Stimulated activated CD4-positive, alpha-beta T cell treated with anti-CD3 and anti-CD28 coated beads, Interleukin-2, amount 100 ng/mL, for 24 hours (primary cell): ENCODE measurements around the gene STAM.
"Not testable (repeated sequence)": the region's sequence is repeated elsewhere in the genome, so short reads cannot be mapped to it uniquely, and the experiment has no call there.

Source experiments
- DNase-seq, 2 donors: peaks; one replicate each; pipeline ENCODE4 v3.0.0-alpha.2; 2020

The STAM gene

GRCh38 chr10:17643755-17644484 is at the start of gene STAM:
Gene STAM (plus strand): TSS chr10:17644151. CDS start chr10:17644340, 189 bp downstream.
- peak; percentile 93 to 94 for DNase-seq

- no peak for DNase-seq
Observed at GRCh38 chr10:17597386-17597785, 46.6 kb upstream of the STAM start.

- no peak for DNase-seq
Observed at GRCh38 chr10:17599089-17599488, 44.9 kb upstream of the STAM start.

GRCh38 chr10:17605936-17606335 is 38.0 kb upstream of the STAM start:
- no peak for DNase-seq

DNA sequence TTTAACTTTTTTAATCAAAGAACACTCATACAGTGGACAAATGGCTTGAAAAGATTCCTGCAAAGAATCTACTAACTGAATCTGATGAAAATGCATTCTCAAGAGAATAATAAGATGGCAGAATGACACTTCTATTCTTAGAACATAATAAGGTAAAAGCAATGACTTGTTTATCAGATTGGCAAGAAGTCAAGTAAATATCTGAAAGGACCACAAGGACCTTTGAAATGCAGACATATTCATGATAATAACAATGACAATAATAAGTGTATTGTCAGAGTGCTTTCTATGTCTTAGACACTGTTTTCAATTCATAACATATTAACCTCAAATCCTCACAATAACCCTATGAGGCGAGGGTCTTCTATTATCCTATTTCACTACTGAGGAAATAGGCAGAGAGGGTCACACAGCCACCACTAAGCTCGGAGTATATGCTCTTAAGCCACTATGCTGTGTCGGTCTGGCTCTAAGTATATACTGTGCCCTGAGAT is 37.4 kb upstream of the STAM start:
- DNase-seq: no peak

DNA sequence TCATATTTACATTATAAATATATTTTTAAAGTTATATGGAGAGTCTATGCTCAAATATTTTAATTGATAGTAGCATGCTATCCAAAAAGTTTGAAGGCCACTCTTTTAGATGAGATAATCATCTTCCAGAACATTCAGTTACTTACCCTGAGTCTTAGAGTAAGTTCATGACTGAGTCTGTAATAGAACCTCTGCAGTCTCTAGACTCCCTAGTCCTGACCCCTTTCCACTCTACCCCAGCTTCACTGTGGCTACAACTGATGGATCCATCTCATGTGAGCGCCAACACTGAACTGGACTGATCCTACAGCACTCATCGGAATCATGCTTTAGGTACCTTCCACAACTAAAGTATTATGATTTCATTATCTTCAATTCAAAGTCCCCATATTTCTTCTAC is 36.9 kb upstream of the STAM start:
- DNase-seq: no peak

DNA sequence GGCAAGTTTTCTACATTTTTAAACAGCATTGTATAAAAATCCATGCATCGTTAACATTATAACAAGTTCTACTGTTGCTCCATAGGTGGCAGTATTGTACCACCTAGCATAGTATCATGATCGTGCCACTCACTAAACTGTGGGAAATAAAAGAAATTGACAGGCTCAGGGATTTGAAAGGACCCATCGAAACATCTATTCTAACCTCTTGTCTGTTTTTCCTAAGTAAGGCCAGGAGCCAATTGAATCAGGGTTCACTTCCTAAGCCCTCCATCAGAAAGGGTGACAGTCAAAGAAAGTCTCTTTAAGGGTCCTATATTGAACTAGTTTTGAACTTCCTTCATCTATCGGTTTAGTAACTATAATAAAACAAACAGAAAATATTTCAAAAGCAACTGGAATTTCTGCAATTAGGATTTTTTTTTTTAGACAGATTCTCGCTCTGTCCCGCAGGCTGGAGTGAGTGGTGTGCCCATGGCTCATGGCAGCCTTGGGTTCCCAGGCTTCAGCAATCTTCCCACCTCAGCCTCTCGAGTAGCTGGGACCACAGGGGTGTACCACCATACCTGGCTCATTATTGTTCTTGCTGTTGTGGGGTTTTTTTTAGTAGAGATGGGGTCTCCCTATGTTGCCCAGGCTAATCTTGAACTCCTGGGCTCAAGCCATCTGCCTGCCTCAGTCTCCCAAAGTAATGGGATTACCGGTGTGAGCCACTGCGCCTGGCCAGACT is 36.2 kb upstream of the STAM start:
- DNase-seq: no peak

DNA sequence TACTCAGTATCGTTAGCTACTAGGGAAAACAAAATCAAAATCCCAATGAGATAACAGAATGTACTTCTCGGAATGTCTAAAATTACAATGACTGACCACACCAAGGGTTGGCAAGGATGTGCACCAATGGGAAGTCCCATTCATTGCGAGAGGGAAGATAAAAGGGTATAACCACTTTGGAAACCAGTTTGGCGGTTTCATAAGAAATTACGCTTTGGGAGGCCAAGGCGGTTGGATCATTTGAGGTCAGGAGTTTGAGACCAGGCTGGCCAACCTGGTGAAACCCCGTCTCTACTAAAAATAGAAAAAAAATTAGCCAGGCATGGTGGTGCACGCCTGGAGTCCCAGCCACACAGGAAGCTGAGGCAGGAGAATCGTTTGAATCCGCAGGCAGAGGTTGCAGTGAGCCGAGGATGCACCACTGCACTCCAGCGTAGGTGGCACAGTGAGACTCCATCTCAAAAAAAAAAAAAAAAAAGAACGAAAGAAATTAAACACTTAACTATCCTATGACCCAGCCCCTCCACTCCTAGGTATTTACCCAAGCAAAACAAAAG is 34.4 kb upstream of the STAM start:
- no peak for DNase-seq

GRCh38 chr10:17616403-17617030 is 27.4 kb upstream of the STAM start:
- peak; percentile 27 to 49 for DNase-seq

DNA sequence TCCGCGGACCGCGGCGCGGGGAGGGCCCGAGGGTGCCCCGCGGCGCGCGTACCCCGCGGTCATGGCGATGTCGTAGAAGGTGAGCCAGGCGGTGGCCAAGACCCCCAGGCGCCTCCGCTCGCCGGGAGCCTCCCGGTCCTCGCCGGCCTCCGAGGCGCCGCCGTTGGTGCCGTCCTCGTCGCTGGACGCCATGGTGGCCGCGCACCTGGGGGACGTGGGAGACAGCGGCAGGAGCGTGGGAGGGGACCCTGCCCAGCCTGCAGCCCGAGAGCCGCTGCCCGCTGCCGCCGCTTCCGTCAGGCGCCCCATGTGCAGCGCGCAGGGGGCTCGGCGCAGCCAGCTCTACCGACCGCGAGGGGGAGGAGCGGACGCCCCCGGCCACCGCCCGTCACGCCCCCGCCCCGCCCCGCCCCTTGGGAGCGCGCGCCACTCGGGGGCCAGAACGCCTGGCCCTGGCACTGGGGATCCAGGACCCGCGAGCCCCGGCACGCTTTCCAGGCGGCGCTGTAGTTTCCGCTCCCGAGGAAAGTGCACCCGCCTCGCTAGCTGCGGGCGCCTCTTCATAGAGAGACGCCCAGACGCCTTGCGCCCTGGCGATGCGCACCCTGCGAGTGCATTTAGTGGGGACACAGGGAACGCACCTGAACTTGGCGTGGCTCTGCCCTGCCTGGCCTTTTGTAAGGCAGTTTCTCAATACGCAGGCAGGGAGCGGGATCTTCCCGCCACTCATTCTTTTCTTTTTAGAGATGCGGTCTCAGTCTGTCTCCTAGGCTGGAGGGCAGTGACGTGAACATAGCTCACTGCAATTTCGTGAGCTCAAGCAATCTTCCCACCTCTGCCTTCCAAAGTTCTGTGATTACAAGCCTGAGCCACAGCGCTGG is 26.7 kb upstream of the STAM start, which contains the start of gene HACD1:
Gene HACD1, minus strand, starts transcription at position 344 of the 881 bp plus-strand sequence. Its CDS starts 35 bp downstream, at position 309.
- DNase-seq: peak; percentile 55 to 69

DNA sequence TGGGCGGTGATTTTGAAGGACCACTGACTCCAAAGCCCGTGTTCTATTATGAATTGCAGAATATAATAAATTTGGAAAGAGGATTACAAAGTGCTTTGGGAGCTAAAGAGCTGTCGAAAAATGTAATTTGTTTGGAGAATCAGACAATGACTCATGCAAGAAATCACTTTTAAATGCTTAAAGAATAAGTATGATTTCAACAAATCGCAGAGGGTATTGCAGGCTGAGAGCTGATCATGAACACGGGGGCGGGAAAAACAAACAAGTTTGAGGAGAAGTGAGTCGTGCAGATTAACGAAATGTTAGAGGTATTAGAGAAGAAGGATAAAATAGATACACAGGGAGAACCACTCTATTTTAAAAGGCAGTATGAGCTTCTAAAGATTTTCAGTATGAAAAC is 21.9 kb upstream of the STAM start:
- no peak for DNase-seq

DNA sequence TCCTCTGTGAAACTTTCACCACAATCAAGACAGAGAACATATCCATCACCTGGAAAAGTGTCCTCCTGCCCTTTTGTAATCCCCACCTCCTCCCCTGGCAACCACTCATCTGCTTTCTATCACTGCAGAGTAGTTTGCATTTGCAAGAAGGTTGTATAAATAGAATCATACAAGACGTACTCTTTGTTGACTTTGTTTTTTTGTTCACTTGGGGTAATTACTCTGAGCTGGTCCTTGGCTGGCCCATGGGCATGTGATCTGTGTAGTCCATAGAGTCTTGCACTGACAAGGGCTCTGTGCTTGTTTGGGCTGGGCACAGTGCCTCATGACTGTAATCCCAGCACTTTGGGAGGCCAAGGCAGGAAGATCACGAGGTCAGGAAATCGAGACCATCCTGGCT is 19.0 kb upstream of the STAM start:
- no peak for DNase-seq

- no peak for DNase-seq
Observed at GRCh38 chr10:17626656-17627055, 17.3 kb upstream of the STAM start.

DNA sequence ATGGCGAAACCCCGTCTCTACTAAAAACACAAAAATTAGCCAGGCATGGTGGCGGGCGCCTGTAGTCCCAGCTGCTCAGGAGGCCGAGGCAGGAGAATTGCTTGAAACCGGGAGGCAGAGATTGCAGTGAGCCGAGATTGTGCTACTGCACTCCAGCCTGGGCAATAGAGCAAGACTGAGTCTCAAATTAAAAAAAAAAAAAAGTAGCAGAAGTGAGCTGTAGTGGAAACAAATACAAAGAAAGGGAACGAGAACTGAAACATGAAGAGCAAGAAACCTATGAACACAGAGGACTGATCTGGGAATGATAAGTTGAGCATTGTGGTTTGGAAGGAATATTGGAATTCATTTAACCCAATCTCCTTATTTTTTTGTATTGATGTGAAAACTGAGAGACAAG is 11.4 kb upstream of the STAM start:
- not testable (repeated sequence) for DNase-seq

DNA sequence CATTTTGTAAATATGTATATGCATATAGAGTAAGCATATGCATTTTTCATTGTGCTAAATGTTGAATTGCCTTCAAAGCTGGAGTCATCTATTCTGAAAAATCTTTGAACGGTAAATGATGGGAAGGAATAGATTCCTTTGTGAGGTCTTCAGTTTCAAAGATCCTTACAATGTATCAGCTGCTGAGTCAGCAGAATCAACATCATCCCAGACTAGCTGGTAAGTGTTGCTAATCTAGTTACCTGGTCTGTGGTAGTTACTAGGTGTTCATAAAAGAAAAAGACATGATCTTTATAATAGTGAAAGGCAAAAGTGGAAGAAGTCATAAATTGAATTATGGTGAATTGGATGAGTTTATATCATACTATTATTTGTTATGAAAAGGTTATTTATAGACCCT is 10.6 kb upstream of the STAM start:
- no peak for DNase-seq

DNA sequence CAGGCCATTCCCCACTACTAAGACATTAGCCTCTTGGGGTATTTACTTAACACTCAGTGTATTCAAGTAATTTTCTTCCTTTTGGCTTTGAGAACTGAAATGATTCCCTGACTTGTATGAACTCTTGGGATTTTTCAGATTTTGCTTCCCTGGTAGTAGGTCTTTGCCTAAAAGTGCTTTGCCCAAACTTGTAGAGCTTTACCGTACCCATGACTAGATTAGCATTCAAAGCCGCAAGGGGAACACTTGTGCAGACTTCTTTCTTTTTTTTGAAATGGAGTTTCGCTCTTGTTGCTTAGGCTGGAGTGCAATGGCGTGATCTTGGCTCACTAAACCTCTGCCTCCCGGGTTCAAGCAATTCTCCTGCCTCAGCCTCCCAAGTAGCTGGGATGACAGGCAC is 6.1 kb upstream of the STAM start:
- DNase-seq: no peak

GRCh38 chr10:17640331-17640816 is 3.6 kb upstream of the STAM start:
- no peak for DNase-seq

DNA sequence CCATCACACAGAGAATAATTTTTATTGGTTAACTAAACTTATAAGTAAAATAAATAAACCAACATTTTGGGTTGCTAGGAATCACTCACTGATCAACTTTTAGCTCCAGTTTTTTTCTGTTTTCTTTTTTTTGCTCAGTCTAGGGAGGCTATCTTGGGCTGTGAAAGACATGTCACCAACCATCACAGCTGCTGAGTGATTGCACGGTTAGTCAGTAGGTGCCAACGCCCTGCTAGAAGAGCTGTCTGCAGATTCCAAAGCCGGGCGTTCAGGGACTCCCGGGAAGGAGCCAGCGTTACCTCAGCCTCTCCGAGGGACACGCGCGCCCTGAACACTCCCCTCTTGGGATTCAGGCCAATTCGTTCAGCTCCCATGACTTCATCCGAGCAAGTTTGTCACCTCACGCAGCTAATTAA is 604 bp upstream of the STAM start:
- peak in 1 of 2 donors; percentile 41 for DNase-seq

DNA sequence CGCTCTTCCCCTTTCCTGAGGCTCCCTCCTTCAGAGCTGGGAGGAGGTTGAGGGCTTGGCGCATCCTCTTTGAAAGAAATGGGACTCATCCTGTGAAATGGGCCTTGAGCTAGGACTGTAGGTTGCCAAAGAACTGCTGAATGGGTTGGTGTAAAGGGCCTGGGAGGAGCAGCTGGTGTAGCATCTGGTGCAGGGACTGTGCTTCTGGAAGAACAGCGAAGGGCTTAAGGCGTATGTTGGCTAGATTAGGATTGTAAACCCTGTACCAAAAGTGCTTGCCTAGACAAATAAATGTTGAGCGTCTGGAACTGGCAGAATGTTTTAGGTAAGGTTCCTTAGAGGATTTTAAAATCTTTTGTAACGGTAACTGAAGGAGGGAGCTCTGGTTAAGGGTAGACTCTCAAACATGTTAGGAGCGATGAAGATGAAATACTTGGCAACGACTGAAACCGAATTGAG is 563 bp downstream of the STAM start:
- DNase-seq: no peak

- no peak for DNase-seq
Observed at GRCh38 chr10:17645621-17646345, 1.8 kb downstream of the STAM start.

GRCh38 chr10:17647326-17647725 is 3.4 kb downstream of the STAM start:
- DNase-seq: no peak
